ENCODE results near the gene GSE1.

Gene GSE1

DNA sequence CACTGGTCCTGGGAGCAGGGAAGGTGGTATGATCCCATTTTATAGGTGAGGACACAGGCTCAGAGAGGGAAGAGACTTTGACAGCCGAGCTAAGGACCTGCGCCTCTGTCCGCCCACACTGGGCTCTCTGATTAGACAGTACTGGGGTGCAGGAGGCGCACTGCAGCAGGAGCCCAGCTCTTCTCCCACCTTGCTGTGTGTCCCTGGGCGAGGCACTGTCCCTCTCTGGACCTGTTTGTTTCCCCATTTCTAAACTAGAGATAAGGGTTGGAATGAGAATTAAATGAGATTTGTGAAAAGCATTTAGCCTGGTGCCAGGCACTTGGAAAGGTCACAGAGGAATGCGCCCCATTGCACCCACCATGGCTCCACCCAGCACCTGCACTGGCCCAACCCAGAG is 95.2 kb downstream of the GSE1 start:
- TF ChIP-seq, protein P1, sequence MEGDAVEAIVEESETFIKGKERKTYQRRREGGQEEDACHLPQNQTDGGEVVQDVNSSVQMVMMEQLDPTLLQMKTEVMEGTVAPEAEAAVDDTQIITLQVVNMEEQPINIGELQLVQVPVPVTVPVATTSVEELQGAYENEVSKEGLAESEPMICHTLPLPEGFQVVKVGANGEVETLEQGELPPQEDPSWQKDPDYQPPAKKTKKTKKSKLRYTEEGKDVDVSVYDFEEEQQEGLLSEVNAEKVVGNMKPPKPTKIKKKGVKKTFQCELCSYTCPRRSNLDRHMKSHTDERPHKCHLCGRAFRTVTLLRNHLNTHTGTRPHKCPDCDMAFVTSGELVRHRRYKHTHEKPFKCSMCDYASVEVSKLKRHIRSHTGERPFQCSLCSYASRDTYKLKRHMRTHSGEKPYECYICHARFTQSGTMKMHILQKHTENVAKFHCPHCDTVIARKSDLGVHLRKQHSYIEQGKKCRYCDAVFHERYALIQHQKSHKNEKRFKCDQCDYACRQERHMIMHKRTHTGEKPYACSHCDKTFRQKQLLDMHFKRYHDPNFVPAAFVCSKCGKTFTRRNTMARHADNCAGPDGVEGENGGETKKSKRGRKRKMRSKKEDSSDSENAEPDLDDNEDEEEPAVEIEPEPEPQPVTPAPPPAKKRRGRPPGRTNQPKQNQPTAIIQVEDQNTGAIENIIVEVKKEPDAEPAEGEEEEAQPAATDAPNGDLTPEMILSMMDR (conservative IDR thresholded peaks at IDR 0.05; ENCODE audit: low read depth, low read length): no peak
- no peak overlapping the region for H3K4me3 ChIP-seq (ENCODE audit: low read length)
- DNase-seq (ENCODE audit: low read depth): no peak

DNA sequence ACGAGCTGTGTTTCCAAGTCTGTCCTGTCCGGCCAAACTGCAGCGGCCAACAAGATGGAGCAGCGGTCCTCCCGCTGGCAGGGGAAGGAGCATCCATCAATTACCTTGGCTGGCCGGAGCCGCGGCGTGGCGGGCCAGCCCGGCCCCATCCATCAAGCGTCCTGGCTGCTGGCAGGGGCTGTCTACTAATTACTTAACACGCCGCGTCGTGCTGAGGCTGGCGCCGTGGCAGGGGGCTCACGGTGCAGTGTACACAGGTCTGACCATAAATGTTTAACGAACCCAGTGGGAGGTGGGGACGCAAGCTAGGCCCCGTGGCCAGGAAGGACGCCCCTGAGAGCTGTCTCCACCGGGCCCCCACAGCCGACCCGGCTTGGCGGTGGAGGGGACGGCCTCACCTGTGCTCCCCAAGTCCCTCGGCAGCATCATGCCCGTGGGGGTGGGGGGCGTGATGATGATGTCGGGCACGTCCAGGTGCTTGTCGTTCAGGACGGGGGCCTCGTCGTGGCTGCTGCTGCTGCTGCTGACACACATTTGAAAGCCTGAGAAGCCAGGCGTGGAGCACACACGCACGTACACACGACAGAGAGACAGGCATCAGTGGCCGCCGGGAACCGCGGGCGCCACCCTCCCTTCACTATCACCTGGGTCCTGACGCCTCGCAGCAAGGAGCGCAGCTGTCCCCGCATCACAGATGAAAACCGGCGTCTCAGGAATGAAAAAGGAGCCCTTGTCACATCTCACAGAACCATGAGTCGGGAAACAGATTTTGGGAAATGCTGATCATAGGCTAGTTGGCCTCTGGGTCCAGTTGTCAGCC is 96.9 kb downstream of the GSE1 start:
- no peak overlapping the region for H3K4me3 ChIP-seq (ENCODE audit: low read length)
- TF ChIP-seq, protein P1 (conservative IDR thresholded peaks at IDR 0.05; ENCODE audit: low read depth, low read length): no peak
- no peak for DNase-seq (ENCODE audit: low read depth)

DNA sequence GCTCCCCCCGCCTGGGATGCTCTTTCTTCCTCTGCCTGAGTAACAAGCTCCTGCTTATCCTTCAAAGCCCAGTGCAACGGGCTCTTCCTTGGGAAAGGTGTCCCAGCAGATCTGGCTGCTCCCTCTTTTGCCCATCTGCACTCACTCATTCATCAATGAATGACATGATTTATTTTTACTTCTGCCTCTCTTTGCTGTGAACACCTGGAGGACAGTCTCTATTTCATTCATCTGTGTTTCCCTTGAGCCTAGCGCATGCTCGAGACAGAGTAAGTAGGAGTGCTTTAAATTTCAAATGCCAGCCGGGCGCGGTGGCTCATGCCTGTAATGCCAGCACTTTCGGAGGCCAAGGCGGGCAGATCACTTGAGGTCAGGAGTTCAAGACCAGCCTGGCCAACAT is 97.6 kb downstream of the GSE1 start:
- H3K4me3 ChIP-seq (ENCODE audit: low read length): no peak overlapping the region
- no peak for DNase-seq (ENCODE audit: low read depth)
- TF ChIP-seq, protein P1 (conservative IDR thresholded peaks at IDR 0.05; ENCODE audit: low read depth, low read length): no peak

DNA sequence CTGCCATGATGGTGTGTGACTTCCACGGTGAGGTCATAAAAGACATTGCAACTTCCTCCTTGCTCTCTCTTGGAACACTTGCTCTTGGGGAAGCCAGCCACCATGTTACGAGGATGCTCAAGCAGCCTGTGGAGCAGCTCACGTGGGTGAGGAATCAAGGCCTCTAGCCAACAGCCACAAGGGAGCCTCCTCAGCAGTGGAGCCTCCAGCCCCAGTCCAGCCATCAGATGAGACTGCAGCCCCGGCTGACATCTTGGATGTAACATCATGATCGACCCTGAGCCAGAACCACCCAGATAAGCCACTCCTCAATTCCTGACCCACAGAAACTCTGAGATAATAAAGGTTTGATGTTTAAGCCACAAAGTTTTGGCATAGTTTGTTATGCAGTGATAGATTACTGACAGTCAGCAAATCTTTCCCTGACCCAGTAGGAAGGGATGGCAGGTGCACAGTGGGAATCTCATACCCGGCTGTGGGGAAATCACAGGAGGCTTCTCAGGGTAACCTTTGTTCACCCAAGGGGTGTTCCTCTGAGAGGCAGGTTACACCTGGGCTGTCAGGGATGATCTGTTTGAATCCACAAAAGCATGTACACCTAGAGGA is 99.0 kb downstream of the GSE1 start:
- TF ChIP-seq, protein P1 (conservative IDR thresholded peaks at IDR 0.05; ENCODE audit: low read depth, low read length): no peak
- DNase-seq (ENCODE audit: low read depth): no peak
- no peak overlapping the region for H3K4me3 ChIP-seq (ENCODE audit: low read length)

DNA sequence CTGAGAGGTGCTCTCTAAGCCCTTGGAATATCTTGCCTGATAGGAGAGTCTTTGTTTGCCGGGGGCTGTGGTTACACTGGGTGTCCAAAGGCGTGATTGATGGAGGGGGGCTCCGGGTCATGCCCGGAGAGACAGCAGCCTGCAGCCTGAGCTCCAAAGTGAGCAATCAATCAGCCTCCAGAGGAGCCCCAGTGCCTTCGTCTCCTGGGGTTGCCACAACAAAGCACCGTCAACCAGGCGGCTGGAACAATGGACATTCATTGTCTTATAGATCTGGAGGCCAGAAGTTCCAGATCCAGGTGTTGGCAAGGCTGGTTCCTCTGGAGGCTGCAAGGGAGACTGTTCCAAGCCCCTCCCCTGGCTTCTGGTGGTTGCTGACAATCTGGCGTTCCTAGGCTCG is 99.7 kb downstream of the GSE1 start:
- DNase-seq (ENCODE audit: low read depth): no peak
- TF ChIP-seq, protein P1 (conservative IDR thresholded peaks at IDR 0.05; ENCODE audit: low read depth, low read length): no peak
- H3K4me3 ChIP-seq (ENCODE audit: low read length): no peak overlapping the region

DNA sequence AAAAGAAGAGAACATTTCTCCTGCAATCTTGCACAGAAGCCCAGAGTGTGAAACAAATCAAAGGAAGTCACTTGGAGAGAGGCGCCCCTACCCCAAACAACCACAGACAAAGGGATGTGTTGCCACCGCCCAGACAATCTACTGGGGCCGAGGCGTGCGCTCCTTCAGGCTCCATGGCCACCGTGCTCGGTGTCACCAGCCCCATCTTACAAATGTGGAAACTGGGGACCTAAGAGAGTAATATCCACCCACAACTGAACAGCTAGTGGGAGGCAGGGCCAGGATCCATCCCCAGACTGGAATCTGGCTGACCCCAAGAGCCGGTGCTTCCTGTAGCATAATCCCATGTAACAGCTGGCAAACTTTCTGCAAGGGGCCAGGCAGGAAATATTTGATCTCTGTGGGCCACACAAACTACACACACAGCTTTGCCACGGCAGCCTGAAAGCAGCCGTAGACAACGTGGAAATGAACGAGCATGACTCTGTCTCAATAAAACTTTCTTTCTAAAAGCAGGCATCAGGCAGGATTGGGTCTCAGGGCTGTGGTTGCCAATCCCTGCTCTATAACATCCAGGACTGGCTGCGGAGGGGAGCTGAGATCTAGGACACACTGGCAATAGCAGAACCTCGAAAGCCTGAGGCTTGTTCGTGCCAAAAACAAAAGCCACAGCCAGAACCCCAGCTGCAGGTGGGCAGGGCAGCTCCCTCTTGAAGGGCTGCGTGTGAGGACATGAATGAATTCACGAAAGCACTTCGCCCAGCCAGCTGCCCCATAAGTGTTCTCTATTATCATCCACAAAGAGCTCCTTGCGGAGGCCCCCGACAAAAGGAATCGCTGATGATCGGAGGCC is 102.3 kb downstream of the GSE1 start:
- no peak overlapping the region for H3K4me3 ChIP-seq (ENCODE audit: low read length)
- TF ChIP-seq, protein P1 (conservative IDR thresholded peaks at IDR 0.05; ENCODE audit: low read depth, low read length): no peak
- DNase-seq (ENCODE audit: low read depth): no peak
